Heart left ventricle (tissue), 16 donors: ENCODE measurements around the gene IKZF4. TPM values are rescaled to one million over a fixed set of nuclear protein-coding genes. Genes with fewer than 3 reads are reported as not detected.

Source experiments
- ATAC-seq, 4 donors: fragments of 200-7000 bp; cut with Tn5 transposase; one replicate each; pipeline ENCODE4 v1.9.1; 2020 to 2022; ENCODE audit warnings: moderate library complexity in 4 of 4, mild to moderate bottlenecking in 3 of 4, moderate number of reproducible peaks in 1 of 4
- DNase-seq, 5 donors: peaks; one replicate each; pipeline ENCODE4 v3.0.0-alpha.2; 2020
- H3K27ac ChIP-seq, 12 donors: fragments of 200-600 bp; sonication (generic) in 4 of 12; one replicate each; pipeline versions ENCODE4 v1.5.0 to v1.8.0; 2016 to 2022; ENCODE audit warnings: mild to moderate bottlenecking in 2 of 12
- H3K27me3 ChIP-seq, 9 donors: fragments of 200-600 bp; sonication (generic) in 2 of 9; one replicate each; pipeline versions ENCODE4 v1.5.1 to v1.8.0; 2016 to 2022; ENCODE audit warnings: mild to moderate bottlenecking in 3 of 9
- H3K36me3 ChIP-seq, 9 donors: fragments of 200-600 bp; sonication (generic) in 2 of 9; one replicate each; pipeline versions ENCODE4 v1.5.0 to v1.8.0; 2018 to 2022; ENCODE audit warnings: mild to moderate bottlenecking in 2 of 9
- H3K4me1 ChIP-seq, 12 donors: fragments of 200-600 bp; sonication (generic) in 4 of 12; one replicate each; pipeline versions ENCODE4 v1.5.0 to v1.8.0; 2016 to 2022; ENCODE audit warnings: mild to moderate bottlenecking in 3 of 12
- H3K4me3 ChIP-seq, 12 donors: fragments of 200-600 bp; sonication (generic) in 4 of 12; one replicate each; pipeline versions ENCODE4 v1.5.0 to v1.8.0; 2017 to 2022; ENCODE audit warnings: mild to moderate bottlenecking in 9 of 12, moderate library complexity in 4 of 12
- H3K9me3 ChIP-seq, 12 donors: fragments of 200-600 bp; sonication (generic) in 4 of 12; one replicate each; pipeline versions ENCODE4 v1.5.0 to v1.8.0; 2016 to 2022; ENCODE audit warnings: mild to moderate bottlenecking in 1 of 12
- CTCF ChIP-seq, 12 donors: fragments of 200-600 bp; sonication (generic) in 4 of 12; IDR thresholded peaks; one replicate each; pipeline versions ENCODE4 v1.5.0 to v1.8.0; 2018 to 2022; ENCODE audit warnings: antibody characterized with exemption in 12 of 12, mild to moderate bottlenecking in 5 of 12
- POLR2A ChIP-seq, 2 donors: fragments of 450-650 bp; IDR thresholded peaks; one replicate each; pipeline ENCODE4 v1.6.1; 2017; ENCODE audit warnings: antibody characterized with exemption in 2 of 2, mild to moderate bottlenecking in 2 of 2, moderate library complexity in 2 of 2
- WGBS, 4 donors: extraction: QIAGEN DNeasy Blood & Tissue Kit in 2 of 4; methylation state at CpG; one replicate each; pipeline versions ENCODE4 v1.1.5 to v1.1.7; 2013 to 2018; 5-methylcytosine and 5-hydroxymethylcytosine counted together
- intact Hi-C, 10 donors: fragments of 100-400 bp; cut with DNase I; formaldehyde crosslinking; loops; one replicate each; pipeline versions ENCODE4 v1.11.1 to v1.14.2; 2022
- polyA plus RNA-seq, 2 donors: library from polyadenylated mRNA; stranded (reverse); fragments of 200-250 nt; gene quantifications; one replicate each; pipeline ENCODE4 v1.2.3, GENCODE V29; 2013
- total RNA-seq, 9 donors: library from RNA; depleted of rRNA in 2 of 9; stranded (reverse); fragments of >200 nt in 2 of 9; fragmentation: NEBNext Ultra II Directional in 3 of 9; extraction: Animal tissue kit (Norgen Biotek cat#: 25700) in 3 of 9; gene quantifications; one replicate each; pipeline versions ENCODE4 v1.1.0 to v1.2.4, GENCODE V29; 2016 to 2023
- donor health status: ischemic (EF 13 %, LVEDD 7.1; RV severe dilation, severe dysfunction).
- donor health status: healthy with polysubstance abuse.
- donor health status: DM: no; HTN: yes; CAD: no.
- donor health status: DM: no; HTN: no; CAD: no.
- donor health status: ischemic (EF 25% LVEDD 6.9; RV normal size, moderate dysfunction).
- donor health status: ischemic (EF 25% LVEDD 5.7; RV mildly dilated, moderate dysfunction).
- donor health status: healthy.
- donor health status: DM: yes; HTN: yes; CAD: no.
- donor health status: ischemic (EF 35%, LVEDD 5.7; RV mildly dilated, moderate dysfunction).
- donor health status: nonischemic (EF 11% LVEDD 7.7; RV severe dilation, severe dysfunction).
- donor health status: DM: yes; HTN: yes; CAD: no.
- donor health status: PGD.
- donor health status: ischemic (EF 29% LVEDD 5.4; RV normal size, mild dysfunction).
- donor health status: nonischemic (EF 23%, LVEDD 6.1; RV moderate dilation, normal function).

Gene IKZF4
- total and polyA plus RNA-seq, 11 donors = 2.6 to 10.3 (median 6.8) TPM

GRCh38 chr12:56079723-56080555 lies 59.1 kb downstream of the IKZF4 start, which contains the start of gene ERBB3:
Gene ERBB3, plus strand, starts transcription at chr12:56080165. Its CDS starts 136 bp downstream, at chr12:56080301.
- intact Hi-C loops = loop anchor here in 1 of 10 donors (1.0 kb wide), 1 partner anchor 24 kb away; the partner anchor contains the start of gene PA2G4
- Histone ChIP-seq H3K27ac (peak within 1 kb of the TSS in 9 of 12 donors; percentile 5 to 74 (median 24)), H3K4me3 (peak within 1 kb of the TSS; percentile 30 to 67 (median 53)), H3K4me1 (peaks cover 0 to 26% (median 16%) of the 10 kb centered on the region in 12 donors), H3K36me3 (no peaks in the 10 kb centered on the region), H3K27me3 (peaks cover 0 to 17% (median 10%) of the 10 kb centered on the region in 9 donors), H3K9me3 (no peaks in the 10 kb centered on the region)
- peak; percentile 35 to 90 (median 76) for ATAC-seq
- peak; percentile 41 to 75 (median 64) for DNase-seq
- 1 to 4% (median 2%) methylated on average over 31 to 59 of the region's 59 CpGs for WGBS, 4 donors
- peak in 1 of 12 donors; percentile 9 for TF ChIP-seq CTCF (IDR thresholded peaks at IDR 0.05)
- no peak for TF ChIP-seq POLR2A (IDR thresholded peaks at IDR 0.05)

- no peak for ATAC-seq
- no peaks in the 10 kb centered on the region for H3K36me3 ChIP-seq
- 32 to 46% (median 39%) methylated on average over 16 to 20 of the region's 20 CpGs for WGBS, 4 donors
- peak overlapping the region in 10 of 12 donors; percentile 35 to 67 (median 54) for H3K4me3 ChIP-seq
- peaks cover 0 to 26% (median 16%) of the 10 kb centered on the region in 12 donors for H3K4me1 ChIP-seq
- no peaks in the 10 kb centered on the region for H3K9me3 ChIP-seq
- DNase-seq = no peak
- H3K27ac ChIP-seq = peak overlapping the region in 1 of 12 donors; percentile 47
- TF ChIP-seq POLR2A (IDR thresholded peaks at IDR 0.05) (no peak), CTCF (IDR thresholded peaks at IDR 0.05) (no peak)
- peaks cover 0 to 17% (median 10%) of the 10 kb centered on the region in 9 donors for H3K27me3 ChIP-seq
- intact Hi-C loops = no loop called here
These were observed 59.8 kb downstream of the IKZF4 start for GRCh38 chr12:56080556-56081138.

- ATAC-seq (no peak), DNase-seq (no peak)
- Histone ChIP-seq H3K36me3 (no peaks in the 10 kb centered on the region), H3K9me3 (no peaks in the 10 kb centered on the region), H3K4me3 (peak overlapping the region in 5 of 12 donors; percentile 2 to 55 (median 54)), H3K27ac (peak overlapping the region in 1 of 12 donors; percentile 47), H3K4me1 (peaks cover 0 to 29% (median 16%) of the 10 kb centered on the region in 12 donors), H3K27me3 (peaks cover 0 to 17% (median 10%) of the 10 kb centered on the region in 9 donors)
- TF ChIP-seq CTCF (IDR thresholded peaks at IDR 0.05) = no peak
- TF ChIP-seq POLR2A (IDR thresholded peaks at IDR 0.05) = no peak
- WGBS, 4 donors = 50 to 63% (median 58%) methylated on average over 5 to 6 of the region's 6 CpGs
- intact Hi-C loops = no loop called here
These were observed 60.8 kb downstream of the IKZF4 start for GRCh38 chr12:56081393-56082347.
